Panc1 (cell line): ENCODE measurements around the gene INPP5D. TPM values are rescaled to one million over a fixed set of nuclear protein-coding genes. Genes with fewer than 3 reads are reported as not detected.

ENCODE experiments used
- ATAC-seq: fragments of 200-7000 bp; cut with Tn5 transposase; 2 replicates; pipeline ENCODE4 v1.9.1; 2020; ENCODE audit warnings: mild to moderate bottlenecking, moderate library complexity
- BruUV-seq: library from RNA; stranded (reverse); fragments of 400-500 nt; replicated peaks from 2 replicates; lab custom pipeline; 2021; lab: Mats Ljungman, UMichigan
- CTCF ChIA-PET: fragments of 300-600 bp; sonication (Branson Sonifier 250); formaldehyde crosslinking; loops from one replicate; lab custom pipeline; 2022; ENCODE audit warnings: antibody characterized with exemption; lab: Charles Lee
- POLR2A ChIA-PET: fragments of 300-600 bp; sonication (Branson Sonifier 250); formaldehyde crosslinking; loops from one replicate; lab custom pipeline; 2022; ENCODE audit warnings: antibody characterized with exemption; lab: Charles Lee
- DNase-seq: peaks from one replicate; pipeline ENCODE4 v3.0.0-alpha.2; 2010; ENCODE audit warnings: low read depth, low spot score
- H3K27ac ChIP-seq: 2 replicates; pipeline ENCODE4 v1.5.1; 2011; ENCODE audit warnings: mild to moderate bottlenecking, low read length, inconsistent platforms
- H3K27me3 ChIP-seq: fragments of 200-500 bp; sonication (Bioruptor generic); 2 replicates; pipeline ENCODE4 v1.6.0; 2014; ENCODE audit warnings: low read length, inconsistent platforms; ENCODE audit not compliant: control insufficient read depth, insufficient read depth
- H3K36me3 ChIP-seq: fragments of 200-500 bp; sonication (Bioruptor generic); 2 replicates; pipeline ENCODE4 v1.5.1; 2014; ENCODE audit warnings: inconsistent platforms, mild to moderate bottlenecking, low read length, moderate library complexity; ENCODE audit not compliant: control insufficient read depth, insufficient read depth
- H3K4me1 ChIP-seq: 2 replicates; pipeline ENCODE4 v1.5.1; 2011; ENCODE audit warnings: inconsistent platforms, mild to moderate bottlenecking, low read length, moderate library complexity; ENCODE audit not compliant: control insufficient read depth, insufficient read depth
- H3K4me3 ChIP-seq, 2 experiments: 2 replicates each; pipeline ENCODE4 v1.5.1; 2011 to 2012; ENCODE audit warnings: low read depth in 2 of 2, low read length in 2 of 2, mild to moderate bottlenecking in 2 of 2, inconsistent platforms in 1 of 2, moderate library complexity in 1 of 2
- H3K9me3 ChIP-seq: fragments of 200-500 bp; sonication (Bioruptor generic); 2 replicates; pipeline ENCODE4 v1.5.1; 2014; ENCODE audit warnings: low read depth, mild to moderate bottlenecking, inconsistent platforms, low read length, moderate library complexity; ENCODE audit not compliant: control insufficient read depth, insufficient read depth
- POLR2AphosphoS5 ChIP-seq: IDR thresholded peaks from 2 replicates; pipeline ENCODE4 v1.6.1; 2012; ENCODE audit warnings: mild to moderate bottlenecking, low read depth, low read length, moderate library complexity
- SIN3A ChIP-seq: IDR thresholded peaks from 2 replicates; pipeline ENCODE4 v1.6.1; 2012; ENCODE audit warnings: low read depth, mild to moderate bottlenecking, low read length, moderate library complexity, borderline replicate concordance; ENCODE audit not compliant: insufficient read depth
- TCF7L2 ChIP-seq: IDR thresholded peaks from 2 replicates; pipeline ENCODE4 v1.6.1; 2011; ENCODE audit warnings: mild to moderate bottlenecking, low read depth, low read length, inconsistent platforms
- in situ Hi-C: cut with HindIII; loops from 2 replicates; pipeline ENCODE4 v1.10.0; 2016; ENCODE audit warnings: low sequenced_read_pairs, low pct_unique_long_range_greater_than_20kb
- intact Hi-C: fragments of 100-400 bp; cut with micrococcal nuclease; formaldehyde crosslinking; loops from one replicate; pipeline ENCODE4 v1.10.0; 2022; ENCODE audit not compliant: unreplicated experiment
- total RNA-seq: library from RNA; stranded (reverse); gene quantifications from one replicate; pipeline ENCODE4 v1.2.1, GENCODE V29; 2021; ENCODE audit not compliant: unreplicated experiment
- TF ChIP-seq, protein P1 (sequence below): fragments of 450-650 bp; IDR thresholded peaks from 2 replicates; pipeline ENCODE4 v1.5.1; 2017; ENCODE audit warnings: mild to moderate bottlenecking
- TF ChIP-seq, protein P2 (sequence below), 2 experiments: IDR thresholded peaks; 2 replicates each; pipeline ENCODE4 v1.6.1; 2011 to 2012; ENCODE audit warnings: low read depth in 2 of 2, control low read depth in 1 of 2, low read length in 1 of 2, mild to moderate bottlenecking in 1 of 2, moderate library complexity in 1 of 2; ENCODE audit not compliant: insufficient read depth in 1 of 2

The INPP5D gene
- total RNA-seq, 1 experiment from 2014 or later = 0.39 TPM

GRCh38 chr2:233226511-233227031, 166.4 kb downstream of the INPP5D start:
- BruUV-seq = no TSS peak
- Histone ChIP-seq H3K27ac (no peak overlapping the region), H3K4me1 (no peaks in the 10 kb centered on the region), H3K36me3 (no peaks in the 10 kb centered on the region), H3K27me3 (no peaks in the 10 kb centered on the region), H3K9me3 (no peaks in the 10 kb centered on the region), H3K4me3 (no peak overlapping the region)
- ATAC-seq (no peak), DNase-seq (no peak)
- in situ Hi-C loops (no loop called here), intact Hi-C loops (no loop called here)
- POLR2A ChIA-PET = no interaction called here
- TF ChIP-seq, protein P1, sequence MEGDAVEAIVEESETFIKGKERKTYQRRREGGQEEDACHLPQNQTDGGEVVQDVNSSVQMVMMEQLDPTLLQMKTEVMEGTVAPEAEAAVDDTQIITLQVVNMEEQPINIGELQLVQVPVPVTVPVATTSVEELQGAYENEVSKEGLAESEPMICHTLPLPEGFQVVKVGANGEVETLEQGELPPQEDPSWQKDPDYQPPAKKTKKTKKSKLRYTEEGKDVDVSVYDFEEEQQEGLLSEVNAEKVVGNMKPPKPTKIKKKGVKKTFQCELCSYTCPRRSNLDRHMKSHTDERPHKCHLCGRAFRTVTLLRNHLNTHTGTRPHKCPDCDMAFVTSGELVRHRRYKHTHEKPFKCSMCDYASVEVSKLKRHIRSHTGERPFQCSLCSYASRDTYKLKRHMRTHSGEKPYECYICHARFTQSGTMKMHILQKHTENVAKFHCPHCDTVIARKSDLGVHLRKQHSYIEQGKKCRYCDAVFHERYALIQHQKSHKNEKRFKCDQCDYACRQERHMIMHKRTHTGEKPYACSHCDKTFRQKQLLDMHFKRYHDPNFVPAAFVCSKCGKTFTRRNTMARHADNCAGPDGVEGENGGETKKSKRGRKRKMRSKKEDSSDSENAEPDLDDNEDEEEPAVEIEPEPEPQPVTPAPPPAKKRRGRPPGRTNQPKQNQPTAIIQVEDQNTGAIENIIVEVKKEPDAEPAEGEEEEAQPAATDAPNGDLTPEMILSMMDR = no peak
- TF ChIP-seq, protein P2, sequence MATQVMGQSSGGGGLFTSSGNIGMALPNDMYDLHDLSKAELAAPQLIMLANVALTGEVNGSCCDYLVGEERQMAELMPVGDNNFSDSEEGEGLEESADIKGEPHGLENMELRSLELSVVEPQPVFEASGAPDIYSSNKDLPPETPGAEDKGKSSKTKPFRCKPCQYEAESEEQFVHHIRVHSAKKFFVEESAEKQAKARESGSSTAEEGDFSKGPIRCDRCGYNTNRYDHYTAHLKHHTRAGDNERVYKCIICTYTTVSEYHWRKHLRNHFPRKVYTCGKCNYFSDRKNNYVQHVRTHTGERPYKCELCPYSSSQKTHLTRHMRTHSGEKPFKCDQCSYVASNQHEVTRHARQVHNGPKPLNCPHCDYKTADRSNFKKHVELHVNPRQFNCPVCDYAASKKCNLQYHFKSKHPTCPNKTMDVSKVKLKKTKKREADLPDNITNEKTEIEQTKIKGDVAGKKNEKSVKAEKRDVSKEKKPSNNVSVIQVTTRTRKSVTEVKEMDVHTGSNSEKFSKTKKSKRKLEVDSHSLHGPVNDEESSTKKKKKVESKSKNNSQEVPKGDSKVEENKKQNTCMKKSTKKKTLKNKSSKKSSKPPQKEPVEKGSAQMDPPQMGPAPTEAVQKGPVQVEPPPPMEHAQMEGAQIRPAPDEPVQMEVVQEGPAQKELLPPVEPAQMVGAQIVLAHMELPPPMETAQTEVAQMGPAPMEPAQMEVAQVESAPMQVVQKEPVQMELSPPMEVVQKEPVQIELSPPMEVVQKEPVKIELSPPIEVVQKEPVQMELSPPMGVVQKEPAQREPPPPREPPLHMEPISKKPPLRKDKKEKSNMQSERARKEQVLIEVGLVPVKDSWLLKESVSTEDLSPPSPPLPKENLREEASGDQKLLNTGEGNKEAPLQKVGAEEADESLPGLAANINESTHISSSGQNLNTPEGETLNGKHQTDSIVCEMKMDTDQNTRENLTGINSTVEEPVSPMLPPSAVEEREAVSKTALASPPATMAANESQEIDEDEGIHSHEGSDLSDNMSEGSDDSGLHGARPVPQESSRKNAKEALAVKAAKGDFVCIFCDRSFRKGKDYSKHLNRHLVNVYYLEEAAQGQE (IDR thresholded peaks at IDR 0.05; ENCODE audit: insufficient read depth in 1 of 2, low read depth in 2 of 2, low read length in 1 of 2) = no peak
- TF ChIP-seq TCF7L2 (no peak), POLR2AphosphoS5 (no peak), SIN3A (no peak)
- CTCF ChIA-PET = no interaction called here

- no TSS peak for BruUV-seq
- Histone ChIP-seq H3K9me3 (no peaks in the 10 kb centered on the region), H3K4me3 (no peak overlapping the region), H3K27ac (no peak overlapping the region), H3K36me3 (no peaks in the 10 kb centered on the region), H3K27me3 (no peaks in the 10 kb centered on the region), H3K4me1 (no peaks in the 10 kb centered on the region)
- ATAC-seq (no peak), DNase-seq (no peak)
- intact Hi-C loops (no loop called here), in situ Hi-C loops (no loop called here)
- POLR2A ChIA-PET = no interaction called here
- CTCF ChIA-PET = no interaction called here
- no peak for TF ChIP-seq POLR2AphosphoS5
Measured at GRCh38 chr2:233227346-233227978, 167.3 kb downstream of the INPP5D start.

DNA sequence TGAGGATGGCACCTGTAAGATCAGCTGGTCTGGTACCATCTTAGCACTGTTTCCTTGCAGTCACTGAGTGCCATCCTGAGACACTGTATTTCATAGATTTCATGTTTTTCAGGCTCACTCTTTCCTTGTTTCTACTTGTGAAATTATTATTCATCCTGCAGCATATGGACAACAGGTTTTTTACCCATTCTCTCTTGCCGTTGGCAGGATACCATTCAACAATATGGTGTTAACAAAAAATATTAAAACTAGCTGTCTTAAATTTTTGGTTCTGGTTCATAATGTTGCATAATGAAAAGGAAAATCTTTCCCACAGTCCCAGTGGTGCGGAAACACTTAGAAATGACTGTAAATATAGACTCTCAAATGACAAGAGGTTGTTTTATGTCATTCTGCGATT, 168.2 kb downstream of the INPP5D start:
- Histone ChIP-seq H3K4me3 (no peak overlapping the region), H3K27ac (no peak overlapping the region), H3K36me3 (no peaks in the 10 kb centered on the region), H3K27me3 (no peaks in the 10 kb centered on the region), H3K9me3 (no peaks in the 10 kb centered on the region), H3K4me1 (no peaks in the 10 kb centered on the region)
- DNase-seq (no peak), ATAC-seq (no peak)
- ChIA-PET CTCF (no interaction called here), POLR2A (interaction anchor here (0.6 kb wide), 1 partner anchor 65 kb away, joined by 10 read pairs; no protein-coding TSS in a partner anchor)
- intact Hi-C loops (no loop called here), in situ Hi-C loops (no loop called here)
- no peak for TF ChIP-seq SIN3A
- TF ChIP-seq TCF7L2 = no peak
- TF ChIP-seq, protein P1 = no peak
- TF ChIP-seq POLR2AphosphoS5 = no peak
- TF ChIP-seq, protein P2 (IDR thresholded peaks at IDR 0.05; ENCODE audit: insufficient read depth in 1 of 2, low read depth in 2 of 2, low read length in 1 of 2) = no peak
- BruUV-seq = no TSS peak
